UCSD-AML1 (cell line): Measurements from ENCODE around the gene FN3KRP.

Experiments
- DNase-seq: peaks from one replicate; lab custom pipeline; 2025; ENCODE audit not compliant: unreplicated experiment; lab: John Stamatoyannopoulos, UW

The FN3KRP gene

GRCh38 chr17:82775001-82775823 is 58.7 kb downstream of the FN3KRP start:
- no peak for DNase-seq

DNA sequence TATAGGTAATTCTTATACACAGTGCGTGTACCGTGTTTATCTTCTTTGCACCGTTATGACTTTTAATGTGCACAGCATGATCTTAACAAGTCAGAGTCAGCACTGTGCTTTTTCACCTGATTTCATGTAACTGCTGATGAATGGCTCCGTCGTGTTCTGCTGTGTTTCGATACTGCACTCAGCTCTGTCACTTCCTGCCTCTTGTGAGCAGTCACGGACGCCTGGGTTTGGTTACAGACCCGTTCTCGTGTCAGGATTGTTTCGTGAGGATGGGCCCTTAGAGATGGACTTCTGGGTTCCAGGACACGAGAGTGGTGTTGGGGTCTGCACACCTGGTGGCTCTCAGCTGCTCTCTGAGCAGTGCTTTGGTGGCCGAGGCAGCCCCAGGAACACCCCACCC is 59.9 kb downstream of the FN3KRP start:
- no peak for DNase-seq
